Neural cell (in vitro differentiated cells): Measurements from ENCODE around the gene BLM.

Experiments used
- EZH2 ChIP-seq: fragments of 200-600, 300-800 bp; shearing (Covaris generic), sonication (generic); IDR thresholded peaks from 2 replicates; pipeline ENCODE4 v1.6.1; 2014; ENCODE audit warnings: antibody characterized with exemption, low read length, borderline replicate concordance, mild to moderate bottlenecking; ENCODE audit not compliant: insufficient read depth, poor library complexity, severe bottlenecking
- MXI1 ChIP-seq: fragments of 450-650 bp; conservative IDR thresholded peaks from 2 replicates; pipeline ENCODE4 v1.6.1; 2014; ENCODE audit warnings: antibody characterized with exemption, mild to moderate bottlenecking; ENCODE audit not compliant: poor library complexity, severe bottlenecking
- RAD21 ChIP-seq: fragments of 450-650 bp; conservative IDR thresholded peaks from 2 replicates; pipeline ENCODE4 v1.6.1; 2014; ENCODE audit warnings: antibody characterized with exemption, mild to moderate bottlenecking, moderate library complexity
- TF ChIP-seq, protein P1 (sequence below): fragments of 450-650 bp; IDR thresholded peaks from 2 replicates; pipeline ENCODE4 v1.5.1; 2014; ENCODE audit warnings: antibody characterized with exemption, mild to moderate bottlenecking, moderate library complexity; ENCODE audit not compliant: poor library complexity, severe bottlenecking

- TF ChIP-seq, protein P1, sequence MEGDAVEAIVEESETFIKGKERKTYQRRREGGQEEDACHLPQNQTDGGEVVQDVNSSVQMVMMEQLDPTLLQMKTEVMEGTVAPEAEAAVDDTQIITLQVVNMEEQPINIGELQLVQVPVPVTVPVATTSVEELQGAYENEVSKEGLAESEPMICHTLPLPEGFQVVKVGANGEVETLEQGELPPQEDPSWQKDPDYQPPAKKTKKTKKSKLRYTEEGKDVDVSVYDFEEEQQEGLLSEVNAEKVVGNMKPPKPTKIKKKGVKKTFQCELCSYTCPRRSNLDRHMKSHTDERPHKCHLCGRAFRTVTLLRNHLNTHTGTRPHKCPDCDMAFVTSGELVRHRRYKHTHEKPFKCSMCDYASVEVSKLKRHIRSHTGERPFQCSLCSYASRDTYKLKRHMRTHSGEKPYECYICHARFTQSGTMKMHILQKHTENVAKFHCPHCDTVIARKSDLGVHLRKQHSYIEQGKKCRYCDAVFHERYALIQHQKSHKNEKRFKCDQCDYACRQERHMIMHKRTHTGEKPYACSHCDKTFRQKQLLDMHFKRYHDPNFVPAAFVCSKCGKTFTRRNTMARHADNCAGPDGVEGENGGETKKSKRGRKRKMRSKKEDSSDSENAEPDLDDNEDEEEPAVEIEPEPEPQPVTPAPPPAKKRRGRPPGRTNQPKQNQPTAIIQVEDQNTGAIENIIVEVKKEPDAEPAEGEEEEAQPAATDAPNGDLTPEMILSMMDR, result no peak
- TF ChIP-seq MXI1, result no peak
- no peak for TF ChIP-seq EZH2
- no peak for TF ChIP-seq RAD21
Measured at GRCh38 chr15:90703455-90703854, 13.7 kb upstream of the BLM start.
